Subcutaneous adipose tissue (tissue), 4 donors: ENCODE data around the gene COBL. TPM values are rescaled to one million over a fixed set of nuclear protein-coding genes. Genes with fewer than 3 reads are reported as not detected.

Experiments
- total RNA-seq, 4 donors: library from RNA; depleted of rRNA; stranded (reverse); fragments of >200 nt; gene quantifications; one replicate each; pipeline ENCODE4 v1.1.0, GENCODE V29; 2016
- TF ChIP-seq, protein P1 (sequence below): fragments of 450-650 bp; IDR thresholded peaks from one replicate; pipeline ENCODE4 v1.5.1; 2016; ENCODE audit warnings: low read depth, mild to moderate bottlenecking, control low read depth, antibody characterized with exemption, moderate library complexity

The COBL gene
- total RNA-seq, 4 donors from 2014 or later, result 0.51 to 1.8 (median 0.93) TPM

DNA sequence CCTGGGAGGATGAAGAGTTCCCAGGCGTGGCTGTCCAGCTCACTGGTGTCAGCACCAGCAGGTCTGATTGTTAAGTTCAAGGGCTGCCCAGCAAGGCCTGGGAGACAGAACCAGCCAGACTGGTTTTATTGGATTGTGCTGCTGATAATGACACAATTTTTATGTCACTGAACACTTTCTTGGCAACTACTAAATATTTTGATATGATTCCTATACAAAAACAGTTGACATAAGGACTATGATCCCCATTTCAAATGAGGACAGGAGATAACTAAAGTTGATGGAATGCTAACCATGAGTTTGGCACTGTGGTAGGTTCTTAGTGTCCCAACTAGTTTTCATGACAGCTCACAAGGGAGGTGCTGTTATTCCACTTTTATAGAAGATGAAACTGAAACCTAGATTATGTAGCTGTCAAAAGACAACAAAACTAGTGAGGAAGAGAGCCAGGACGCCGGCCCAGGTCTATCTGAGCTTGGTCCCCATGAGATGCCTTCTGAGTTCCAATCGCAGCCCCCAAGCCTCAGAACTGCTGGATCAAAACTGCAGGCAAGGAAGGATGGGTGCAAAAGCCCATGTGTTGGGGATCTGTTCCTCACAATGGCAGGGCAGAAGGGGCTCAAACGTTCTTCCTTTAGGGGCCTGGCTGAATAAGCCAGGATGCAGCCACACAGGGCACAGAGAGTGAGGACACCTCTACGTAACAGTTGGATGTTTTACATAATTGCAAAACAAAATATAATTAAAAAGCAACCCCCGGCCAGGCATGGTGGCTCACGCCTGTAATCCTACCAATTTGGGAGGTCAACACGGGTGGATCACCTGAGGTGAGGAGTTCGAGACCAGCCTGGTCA lies 52.8 kb downstream of the COBL start:
- TF ChIP-seq, protein P1, sequence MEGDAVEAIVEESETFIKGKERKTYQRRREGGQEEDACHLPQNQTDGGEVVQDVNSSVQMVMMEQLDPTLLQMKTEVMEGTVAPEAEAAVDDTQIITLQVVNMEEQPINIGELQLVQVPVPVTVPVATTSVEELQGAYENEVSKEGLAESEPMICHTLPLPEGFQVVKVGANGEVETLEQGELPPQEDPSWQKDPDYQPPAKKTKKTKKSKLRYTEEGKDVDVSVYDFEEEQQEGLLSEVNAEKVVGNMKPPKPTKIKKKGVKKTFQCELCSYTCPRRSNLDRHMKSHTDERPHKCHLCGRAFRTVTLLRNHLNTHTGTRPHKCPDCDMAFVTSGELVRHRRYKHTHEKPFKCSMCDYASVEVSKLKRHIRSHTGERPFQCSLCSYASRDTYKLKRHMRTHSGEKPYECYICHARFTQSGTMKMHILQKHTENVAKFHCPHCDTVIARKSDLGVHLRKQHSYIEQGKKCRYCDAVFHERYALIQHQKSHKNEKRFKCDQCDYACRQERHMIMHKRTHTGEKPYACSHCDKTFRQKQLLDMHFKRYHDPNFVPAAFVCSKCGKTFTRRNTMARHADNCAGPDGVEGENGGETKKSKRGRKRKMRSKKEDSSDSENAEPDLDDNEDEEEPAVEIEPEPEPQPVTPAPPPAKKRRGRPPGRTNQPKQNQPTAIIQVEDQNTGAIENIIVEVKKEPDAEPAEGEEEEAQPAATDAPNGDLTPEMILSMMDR, result no peak

DNA sequence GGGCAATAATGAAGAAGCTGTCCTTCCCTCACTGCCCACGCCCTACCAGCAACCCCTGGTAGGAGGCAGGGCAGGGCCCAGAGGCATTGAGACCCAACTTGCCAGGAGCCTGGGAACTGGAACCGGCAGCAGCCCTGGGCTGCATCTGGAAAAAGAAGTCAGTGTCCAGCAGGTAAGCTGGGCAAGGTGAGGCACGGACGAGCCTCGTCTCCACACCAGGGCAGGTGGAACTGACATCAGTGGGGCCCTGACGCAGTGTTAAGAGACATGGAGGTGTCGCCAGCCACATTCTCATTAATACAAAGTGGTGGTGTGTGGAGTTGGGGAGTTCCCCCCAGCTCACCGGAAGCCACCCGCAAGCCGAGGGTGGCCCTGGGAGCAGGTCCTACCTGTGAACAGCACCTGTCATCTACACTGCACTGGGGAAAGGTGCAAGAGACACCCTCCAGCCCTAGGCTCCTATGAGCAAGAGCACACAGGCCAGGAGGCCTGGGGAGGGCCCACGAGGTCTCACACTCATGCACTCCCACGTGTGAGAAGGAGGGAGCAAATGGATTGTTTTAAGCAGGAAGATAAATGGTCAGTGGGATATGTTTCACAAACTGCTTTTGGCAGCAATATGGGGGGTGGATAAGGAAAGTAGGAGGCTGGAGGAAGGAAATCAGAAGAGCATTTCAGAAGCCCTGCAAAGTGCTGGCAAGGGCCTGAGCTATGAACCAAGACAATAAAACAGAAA lies 53.6 kb downstream of the COBL start:
- TF ChIP-seq, protein P1, result no peak

- TF ChIP-seq, protein P1, result no peak
Observed at GRCh38 chr7:51261950-51262795, 54.4 kb downstream of the COBL start.

- TF ChIP-seq, protein P1, result no peak
Observed at GRCh38 chr7:51261117-51261835, 55.3 kb downstream of the COBL start.

GRCh38 chr7:51260516-51260915 lies 56.1 kb downstream of the COBL start:
- TF ChIP-seq, protein P1, result no peak

DNA sequence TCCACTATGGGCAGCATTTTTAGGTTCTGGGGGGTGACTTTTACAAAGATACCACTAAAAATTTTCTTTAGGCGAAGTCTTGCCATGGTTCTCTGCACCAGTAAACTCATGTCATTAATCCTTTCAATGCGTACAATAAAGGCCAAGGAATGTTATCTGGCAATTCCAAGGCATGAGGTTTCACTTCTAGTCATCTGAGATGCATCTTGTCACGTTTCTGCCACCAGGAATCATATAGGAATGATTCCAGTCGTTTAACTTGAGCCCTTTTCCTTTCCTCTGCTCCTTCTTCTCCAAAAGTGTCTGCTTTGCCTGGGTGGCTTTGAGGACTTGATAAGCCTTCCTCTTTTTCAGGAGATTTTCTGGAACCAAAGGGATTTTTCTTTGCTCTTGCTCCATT lies 56.8 kb downstream of the COBL start:
- TF ChIP-seq, protein P1, result no peak
